Endothelial cell of umbilical vein (primary cell): ENCODE measurements around the gene CPSF7. TPM values are rescaled to one million over a fixed set of nuclear protein-coding genes. Genes with fewer than 3 reads are reported as not detected.

ENCODE experiments used
- BruUV-seq: library from RNA; stranded (reverse); fragments of 400-500 nt; replicated peaks from 2 replicates; lab custom pipeline; 2021; lab: Mats Ljungman, UMichigan
- CTCF ChIA-PET: fragments of 300-600, 350-600 bp; sonication (Branson Sonifier 250); formaldehyde crosslinking; loops from one replicate; lab custom pipeline; 2021; ENCODE audit warnings: antibody characterized with exemption, inconsistent platforms; lab: Charles Lee
- POLR2A ChIA-PET: fragments of 300-600, 350-600 bp; sonication (Branson Sonifier 250); formaldehyde crosslinking; loops from one replicate; lab custom pipeline; 2021; ENCODE audit warnings: antibody characterized with exemption, inconsistent platforms; lab: Charles Lee
- DNase-seq: peaks from one replicate; pipeline ENCODE4 v3.0.0-alpha.2; 2011; ENCODE audit warnings: low read depth, low spot score
- FAIRE-seq: peaks from 2 replicates; lab custom pipeline; 2011; peaks lifted over from hg19 to GRCh38; lab: Jason Lieb, UNC
- H2AFZ ChIP-seq: 2 replicates; pipeline ENCODE4 v1.6.0; 2012; ENCODE audit warnings: low read depth, low read length, control low read depth, inconsistent platforms
- H3K27ac ChIP-seq: 2 replicates; pipeline ENCODE4 v1.5.1; 2011; ENCODE audit warnings: low read depth, mild to moderate bottlenecking, control low read depth, low read length, moderate library complexity; ENCODE audit not compliant: insufficient read depth
- H3K27me3 ChIP-seq, 2 experiments: 2 replicates each; pipeline versions ENCODE4 v1.6.0 to v1.6.1; 2011; ENCODE audit warnings: low read length in 2 of 2, mixed read lengths in 1 of 2; ENCODE audit not compliant: control insufficient read depth in 2 of 2, insufficient read depth in 2 of 2
- H3K36me3 ChIP-seq, 2 experiments: 2 replicates in 1 of 2; 3 replicates in 1 of 2; pipeline ENCODE4 v1.5.1; 2011; ENCODE audit warnings: low read length in 2 of 2, mild to moderate bottlenecking in 1 of 2, moderate library complexity in 1 of 2; ENCODE audit not compliant: control insufficient read depth in 2 of 2, insufficient read depth in 2 of 2; ENCODE audit errors: extremely low read depth in 1 of 2
- H3K4me1 ChIP-seq: 3 replicates; pipeline ENCODE4 v1.5.1; 2011; ENCODE audit warnings: mild to moderate bottlenecking, low read length; ENCODE audit not compliant: control insufficient read depth, insufficient read depth; ENCODE audit errors: extremely low read depth
- H3K4me2 ChIP-seq: 2 replicates; pipeline ENCODE4 v1.6.1; 2011; ENCODE audit warnings: low read length, control low read depth, mixed read lengths; ENCODE audit not compliant: insufficient read depth
- H3K4me3 ChIP-seq, 3 experiments: fragments of 200-600 bp in 1 of 3; sonication (generic), shearing (Covaris generic) in 1 of 3; replicated peaks in 1 of 3; 2 replicates each; pipeline ENCODE4 v1.5.1; 2011 to 2016; ENCODE audit warnings: control low read depth in 3 of 3, low read length in 3 of 3, mild to moderate bottlenecking in 2 of 3, inconsistent platforms in 1 of 3, low read depth in 1 of 3, moderate library complexity in 1 of 3; ENCODE audit not compliant: insufficient read depth in 1 of 3
- H3K79me2 ChIP-seq: 2 replicates; pipeline ENCODE4 v1.6.0; 2012; ENCODE audit warnings: low read length, inconsistent platforms; ENCODE audit not compliant: control insufficient read depth, insufficient read depth
- H3K9ac ChIP-seq: replicated peaks from 2 replicates; pipeline ENCODE3; 2011; ENCODE audit warnings: low read length, control low read depth; ENCODE audit not compliant: insufficient read depth; ENCODE audit errors: extremely low read depth
- H3K9me1 ChIP-seq: replicated peaks from 3 replicates; pipeline ENCODE4 v1.6.0; 2011; ENCODE audit warnings: mild to moderate bottlenecking, low read length; ENCODE audit not compliant: control insufficient read depth, insufficient read depth; ENCODE audit errors: extremely low read depth
- H3K9me3 ChIP-seq: replicated peaks from 2 replicates; pipeline ENCODE4 v1.5.1; 2012; ENCODE audit warnings: low read length, inconsistent platforms; ENCODE audit not compliant: control insufficient read depth, insufficient read depth
- H4K20me1 ChIP-seq: replicated peaks from 2 replicates; pipeline ENCODE3; 2011; ENCODE audit warnings: mild to moderate bottlenecking, low read length; ENCODE audit not compliant: control insufficient read depth, insufficient read depth; ENCODE audit errors: extremely low read depth
- EZH2 ChIP-seq: IDR thresholded peaks from 2 replicates; pipeline ENCODE4 v1.6.1; 2012; ENCODE audit warnings: borderline replicate concordance, low read depth, mild to moderate bottlenecking, moderate library complexity, low read length, inconsistent platforms; ENCODE audit not compliant: severe bottlenecking
- FOS ChIP-seq: IDR thresholded peaks from 2 replicates; pipeline ENCODE4 v1.6.1; 2011; ENCODE audit warnings: mild to moderate bottlenecking, low read length, moderate library complexity, borderline replicate concordance; ENCODE audit not compliant: insufficient read depth
- GATA2 ChIP-seq: IDR thresholded peaks from 2 replicates; pipeline ENCODE4 v1.7.0; 2011; ENCODE audit warnings: low read depth, mild to moderate bottlenecking, moderate library complexity, mixed read lengths, low read length; ENCODE audit not compliant: insufficient read length, insufficient read depth
- JUN ChIP-seq: IDR thresholded peaks from 2 replicates; pipeline ENCODE4 v1.6.1; 2011; ENCODE audit warnings: borderline replicate concordance, low read depth; ENCODE audit not compliant: insufficient read length, insufficient read depth
- MYC ChIP-seq: IDR thresholded peaks from one replicate; pipeline ENCODE4 v1.6.1; 2011; ENCODE audit warnings: mild to moderate bottlenecking, low read depth, low read length
- POLR2A ChIP-seq: IDR thresholded peaks from 2 replicates; pipeline ENCODE4 v1.6.1; 2012; ENCODE audit warnings: low read depth, mild to moderate bottlenecking, control low read depth, low read length
- POLR2AphosphoS5 ChIP-seq: IDR thresholded peaks from 2 replicates; pipeline ENCODE4 v1.6.1; 2012; ENCODE audit warnings: low read depth, mild to moderate bottlenecking, control low read depth, low read length, moderate library complexity; ENCODE audit not compliant: insufficient read depth
- dilution Hi-C: fragments of 300-500 bp; cut with MboI; formaldehyde crosslinking; loops from one replicate; pipeline ENCODE4 v1.15.0; 2019; ENCODE audit warnings: low sequenced_read_pairs; ENCODE audit not compliant: extremely low pct_ligation_motif_present
- intact Hi-C: fragments of 100-400 bp; cut with micrococcal nuclease; formaldehyde crosslinking; loops from one replicate; pipeline ENCODE4 v1.10.0; 2022
- polyA plus RNA-seq, 4 experiments: library from polyadenylated mRNA; depleted of rRNA in 3 of 4; stranded (reverse) in 3 of 4; unstranded in 1 of 4; fragments of >200 nt; gene quantifications; 2 replicates each; pipeline versions ENCODE4 v1.2.1 to v1.2.3, GENCODE V29; 2011 to 2012; ENCODE audit warnings: missing spikeins in 1 of 4
- total RNA-seq: library from RNA; stranded (reverse); gene quantifications from 2 replicates; pipeline ENCODE4 v1.2.3, GENCODE V29; 2021
- TF ChIP-seq, protein P1 (sequence below): IDR thresholded peaks from 2 replicates; pipeline ENCODE4 v1.6.1; 2011; ENCODE audit not compliant: insufficient read depth, insufficient read length
- TF ChIP-seq, protein P2 (sequence below), 2 donors: IDR thresholded peaks; 1 replicate in 1 of 2; 2 replicates in 1 of 2; pipeline ENCODE4 v1.5.1; 2011; ENCODE audit warnings: low read length in 2 of 2, mild to moderate bottlenecking in 2 of 2, moderate library complexity in 2 of 2, control low read depth in 1 of 2, inconsistent platforms in 1 of 2, low read depth in 1 of 2; ENCODE audit not compliant: insufficient read depth in 1 of 2; ENCODE audit errors: extremely low read depth in 1 of 2

The CPSF7 gene
- total and polyA plus RNA-seq, 2 donors (not counting 3 experiments of a cell fraction or from before 2014, with no cell fraction given) = 77.0 to 88.4 TPM

DNA sequence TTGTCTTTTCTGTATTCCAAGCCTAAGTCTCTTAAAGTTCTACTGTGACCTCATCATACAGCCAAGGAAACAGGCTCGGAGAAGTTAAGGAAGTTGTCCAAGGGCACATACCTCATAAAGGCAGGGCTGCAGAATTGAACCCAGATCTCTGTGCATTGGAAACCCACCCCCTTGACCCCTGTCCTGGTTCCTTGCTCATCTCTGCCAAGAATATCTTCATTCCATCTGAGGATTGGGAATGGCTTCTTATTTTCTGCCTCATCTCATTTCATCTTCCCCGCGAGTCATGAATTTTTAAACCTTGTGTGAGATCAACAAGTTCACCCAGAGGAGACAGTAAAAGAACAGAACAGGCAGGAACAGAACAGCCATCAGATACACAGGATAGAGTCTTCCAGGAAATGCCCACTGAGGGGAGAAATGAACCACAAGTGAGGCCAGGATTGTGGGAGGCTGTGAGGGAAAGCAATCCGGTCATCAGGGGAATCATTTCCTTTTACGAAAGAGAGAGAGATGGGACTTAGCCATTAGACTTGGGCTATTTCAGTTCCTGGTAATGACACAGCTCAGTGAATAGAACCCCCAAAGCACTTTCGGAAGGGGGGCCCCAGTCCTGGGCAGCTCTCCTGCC is 44.4 kb upstream of the CPSF7 start:
- Histone ChIP-seq H2AFZ (no peak overlapping the region), H3K9ac (no peak overlapping the region), H3K4me1 (no peaks in the 10 kb centered on the region), H3K27ac (no peak overlapping the region), H3K4me2 (no peak overlapping the region), H3K79me2 (no peaks in the 10 kb centered on the region), H3K9me3 (no peaks in the 10 kb centered on the region), H3K9me1 (no peaks in the 10 kb centered on the region), H3K36me3 (peaks cover 0 to 4% of the 10 kb centered on the region in 2 experiments), H3K4me3 (no peak overlapping the region), H4K20me1 (no peaks in the 10 kb centered on the region), H3K27me3 (no peaks in the 10 kb centered on the region)
- POLR2A ChIA-PET = no interaction called here
- no peak for TF ChIP-seq FOS
- TF ChIP-seq MYC = no peak
- no peak for TF ChIP-seq POLR2AphosphoS5
- TF ChIP-seq EZH2 = no peak
- no peak for TF ChIP-seq GATA2
- no peak for TF ChIP-seq POLR2A
- TF ChIP-seq, protein P1, sequence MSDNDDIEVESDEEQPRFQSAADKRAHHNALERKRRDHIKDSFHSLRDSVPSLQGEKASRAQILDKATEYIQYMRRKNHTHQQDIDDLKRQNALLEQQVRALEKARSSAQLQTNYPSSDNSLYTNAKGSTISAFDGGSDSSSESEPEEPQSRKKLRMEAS = no peak
- TF ChIP-seq, protein P2, sequence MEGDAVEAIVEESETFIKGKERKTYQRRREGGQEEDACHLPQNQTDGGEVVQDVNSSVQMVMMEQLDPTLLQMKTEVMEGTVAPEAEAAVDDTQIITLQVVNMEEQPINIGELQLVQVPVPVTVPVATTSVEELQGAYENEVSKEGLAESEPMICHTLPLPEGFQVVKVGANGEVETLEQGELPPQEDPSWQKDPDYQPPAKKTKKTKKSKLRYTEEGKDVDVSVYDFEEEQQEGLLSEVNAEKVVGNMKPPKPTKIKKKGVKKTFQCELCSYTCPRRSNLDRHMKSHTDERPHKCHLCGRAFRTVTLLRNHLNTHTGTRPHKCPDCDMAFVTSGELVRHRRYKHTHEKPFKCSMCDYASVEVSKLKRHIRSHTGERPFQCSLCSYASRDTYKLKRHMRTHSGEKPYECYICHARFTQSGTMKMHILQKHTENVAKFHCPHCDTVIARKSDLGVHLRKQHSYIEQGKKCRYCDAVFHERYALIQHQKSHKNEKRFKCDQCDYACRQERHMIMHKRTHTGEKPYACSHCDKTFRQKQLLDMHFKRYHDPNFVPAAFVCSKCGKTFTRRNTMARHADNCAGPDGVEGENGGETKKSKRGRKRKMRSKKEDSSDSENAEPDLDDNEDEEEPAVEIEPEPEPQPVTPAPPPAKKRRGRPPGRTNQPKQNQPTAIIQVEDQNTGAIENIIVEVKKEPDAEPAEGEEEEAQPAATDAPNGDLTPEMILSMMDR (IDR thresholded peaks at IDR 0.05; ENCODE audit: extremely low read depth in 1 of 2, insufficient read depth in 1 of 2, low read depth in 1 of 2, low read length in 2 of 2) = no peak
- TF ChIP-seq JUN = no peak
- no TSS peak for BruUV-seq
- intact Hi-C loops = no loop called here
- no peak for DNase-seq
- CTCF ChIA-PET = interaction anchor here (0.7 to 11.5 kb wide), 3 partner anchors 28 to 193 kb away, joined by 3 to 221 read pairs (median 14); no protein-coding TSS in a partner anchor
- no peak for FAIRE-seq
- dilution Hi-C loops = no loop called here
